ENCODE measurements around the gene RHBDD3. TPM values are rescaled to one million over a fixed set of nuclear protein-coding genes. Genes with fewer than 3 reads are reported as not detected.
A peak's percentile ranks its signal among the peaks of the same experiment; 100 is the strongest.

RHBDD3 gene
- polyA plus RNA-seq, 1 donor = 25.4 TPM

DNA sequence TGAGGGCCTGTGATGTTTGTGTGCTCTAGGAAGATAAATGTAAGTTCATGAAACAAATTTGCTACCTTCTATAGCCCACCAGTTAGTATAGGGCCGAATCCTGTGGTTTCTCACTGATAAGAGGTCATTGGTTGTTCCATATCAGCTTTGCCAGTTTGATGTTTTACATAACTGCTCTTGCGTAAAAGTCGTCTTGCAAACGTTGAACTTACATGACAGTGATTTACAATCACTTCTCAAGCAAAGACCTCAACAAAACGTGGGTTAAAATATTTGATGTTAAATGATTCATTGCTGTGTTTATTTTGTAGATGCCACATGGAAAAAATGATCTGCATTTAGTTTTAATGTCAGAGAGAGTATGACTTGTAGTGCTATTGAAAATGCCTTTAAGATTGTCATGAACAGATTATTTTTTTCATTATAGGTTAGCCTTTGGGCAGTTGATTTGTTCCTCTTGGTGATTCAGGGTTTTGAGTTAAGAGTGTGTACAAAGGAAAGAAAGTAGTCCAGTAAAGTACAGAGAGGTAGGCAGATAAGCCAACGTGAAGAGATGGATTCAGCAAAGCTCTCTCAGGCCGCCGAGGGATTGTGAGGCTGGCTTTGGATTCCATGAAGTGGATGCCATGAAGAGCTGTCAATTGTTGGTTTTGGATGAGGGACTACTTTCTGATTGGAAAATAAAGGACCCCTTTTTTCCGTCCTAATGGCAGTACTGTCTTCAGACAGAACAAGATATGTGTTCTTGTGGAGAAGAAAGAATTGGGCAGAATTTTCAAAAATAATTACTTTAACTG lies 2.9 kb upstream of the RHBDD3 start:
- no peak for DNase-seq

DNA sequence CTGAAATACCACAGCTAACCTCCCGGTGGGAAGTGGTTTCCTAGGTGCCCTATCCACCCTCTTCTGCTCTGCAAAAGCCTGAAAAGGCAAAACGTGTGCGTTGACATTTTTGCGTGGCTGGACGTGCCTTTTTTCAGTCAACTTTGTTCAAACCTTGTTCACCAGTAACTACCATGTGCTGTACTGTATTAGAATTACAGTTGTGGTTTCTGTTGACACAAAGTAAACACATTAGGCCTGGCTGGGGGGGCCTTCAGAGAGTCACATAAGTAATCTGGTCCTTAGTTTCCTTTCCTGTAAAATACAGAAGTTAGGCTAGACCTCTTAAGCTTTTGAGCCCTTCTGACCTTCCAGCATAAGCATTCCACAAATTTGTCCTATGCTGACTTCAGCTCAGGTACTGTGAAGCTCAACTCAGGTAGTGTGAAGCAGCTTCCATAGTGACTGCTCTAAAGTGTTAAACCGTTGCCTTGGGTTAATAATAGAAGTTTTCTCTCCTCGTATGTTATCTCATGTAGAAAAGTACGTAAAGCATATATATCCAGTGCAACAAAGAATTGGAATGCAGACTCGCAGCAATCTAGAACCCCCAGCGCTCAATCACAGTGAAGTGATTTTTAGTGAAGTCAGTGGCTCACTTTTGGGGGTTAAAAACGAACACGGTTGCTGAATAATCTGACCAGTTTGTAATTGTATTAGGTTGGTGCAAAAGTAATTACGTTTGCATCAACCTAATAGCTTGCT lies 2.1 kb upstream of the RHBDD3 start:
- DNase-seq = no peak

GRCh38 chr22:29269230-29269604 lies 1.4 kb upstream of the RHBDD3 start:
- no peak for DNase-seq

DNA sequence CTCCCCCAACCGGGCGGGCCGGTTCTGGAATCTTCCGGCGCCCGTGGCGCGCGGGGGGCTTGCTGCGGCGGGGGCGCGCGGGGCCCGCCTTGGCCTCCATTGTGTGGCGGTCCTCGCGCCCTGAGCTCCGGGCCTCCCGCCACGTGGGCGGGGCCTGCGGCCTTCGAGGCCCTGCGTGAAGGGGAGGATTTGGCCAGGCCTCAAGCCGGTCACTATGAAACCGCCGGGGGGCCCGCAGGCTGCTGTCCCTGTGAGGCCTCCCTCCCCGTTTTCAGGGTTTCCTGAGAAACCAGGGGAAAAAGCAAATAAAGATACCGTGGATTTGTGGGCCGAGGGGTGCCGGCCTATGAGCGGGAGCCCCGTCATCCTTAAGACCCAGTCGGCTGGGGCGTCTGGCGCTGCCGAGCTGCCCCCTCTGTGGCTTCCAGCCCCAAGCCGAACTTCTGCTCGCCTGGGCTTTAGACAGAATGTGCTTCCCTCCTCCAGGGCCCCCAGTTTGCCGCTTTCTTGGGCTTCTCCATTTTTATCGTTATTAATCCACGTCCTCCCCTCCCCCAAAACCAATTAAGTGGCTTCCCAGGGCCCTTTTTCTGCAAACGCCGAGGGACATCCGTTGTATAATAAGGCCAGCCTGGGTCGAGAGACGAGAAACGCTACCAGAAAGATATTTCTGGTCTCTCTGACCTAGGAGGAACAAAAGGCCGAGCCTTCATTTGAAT lies 889 bp upstream of the RHBDD3 start:
- DNase-seq = peak; percentile 40

DNA sequence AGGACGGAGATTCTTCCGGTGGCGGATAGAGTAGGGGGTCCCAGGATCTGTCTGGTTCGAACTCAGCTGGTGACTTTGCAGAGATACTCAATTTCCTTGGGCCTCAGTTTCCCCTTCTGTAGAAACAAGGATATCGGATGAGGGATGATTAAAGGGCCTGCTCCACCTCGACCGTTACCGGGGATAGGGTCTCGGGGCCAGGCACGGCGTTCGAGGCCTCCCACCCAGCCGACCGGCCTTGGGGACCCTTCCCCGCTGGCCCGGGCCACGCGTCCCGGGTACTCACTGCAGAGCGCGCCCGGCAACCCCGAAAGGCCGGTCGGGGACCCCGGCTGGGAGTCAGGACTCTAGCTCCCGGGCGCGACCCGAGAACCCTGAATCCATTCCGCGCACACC lies 321 bp downstream of the RHBDD3 start:
- no peak for DNase-seq

- DNase-seq = no peak
These were observed 968 bp downstream of the RHBDD3 start for GRCh38 chr22:29266564-29267461.

DNA sequence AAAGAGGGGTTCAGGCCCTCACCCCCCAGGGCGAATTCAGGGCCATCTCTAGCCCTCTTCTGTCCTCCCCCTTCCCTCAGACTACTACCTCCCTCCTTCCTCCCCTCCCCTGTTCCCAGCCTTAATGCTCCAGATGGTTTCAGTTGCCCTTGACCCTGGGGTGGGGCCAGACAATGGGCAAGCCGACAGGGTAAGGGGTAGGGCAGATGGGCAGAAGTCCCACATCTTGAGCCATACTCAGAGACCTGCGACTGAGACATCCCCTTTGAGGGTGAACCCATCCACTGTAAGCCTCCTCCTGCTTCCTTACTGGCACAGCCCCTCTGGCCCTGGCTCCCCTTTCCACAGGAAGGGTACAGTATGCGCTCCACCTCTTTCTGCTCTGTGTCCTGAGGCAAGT lies 1.9 kb downstream of the RHBDD3 start:
- no peak for DNase-seq

DNA sequence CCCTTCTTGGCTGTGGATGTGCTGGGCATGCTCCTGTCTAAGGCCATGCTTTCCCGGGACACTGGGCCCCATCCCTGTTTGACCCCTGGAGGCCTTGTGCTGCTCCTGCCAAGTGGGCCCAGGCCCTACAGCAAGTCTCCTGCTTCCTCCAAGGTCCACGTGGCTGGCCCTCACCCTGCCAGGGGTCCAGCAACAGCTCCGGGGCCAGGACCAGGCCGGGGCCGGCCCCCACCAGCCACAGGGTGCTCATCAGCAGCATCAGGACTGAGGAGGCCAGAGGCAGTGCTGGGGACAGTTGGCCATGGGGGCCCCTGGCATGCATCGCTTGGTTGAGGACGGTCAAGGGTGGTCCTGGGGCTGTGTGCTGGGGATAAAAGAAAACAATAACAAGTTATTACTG lies 2.5 kb downstream of the RHBDD3 start:
- DNase-seq = no peak

DNA sequence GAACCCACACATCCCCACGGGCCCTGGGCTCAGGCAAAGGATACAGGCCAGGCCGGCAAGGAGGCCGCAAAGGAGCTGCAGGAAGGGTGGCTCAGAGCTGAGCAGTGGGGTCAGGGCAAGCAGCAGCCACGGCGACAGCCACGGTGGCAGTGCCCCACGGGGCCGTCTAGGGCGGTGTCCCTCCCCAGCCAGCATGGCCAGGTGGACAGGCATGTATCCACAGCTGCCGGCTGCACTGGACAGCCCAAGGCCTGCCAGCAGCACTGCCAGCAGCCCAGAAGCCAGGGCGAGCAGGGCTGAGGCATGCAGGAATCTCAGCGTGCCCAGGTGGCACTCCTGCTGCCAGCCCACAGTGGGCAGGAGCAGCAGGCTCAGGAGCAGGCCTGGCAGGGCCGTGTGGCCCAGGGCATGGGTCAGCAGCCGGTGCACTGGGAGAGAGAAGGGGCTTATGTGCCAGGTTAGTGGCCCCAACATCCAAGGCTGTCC lies 3.9 kb downstream of the RHBDD3 start:
- no peak for DNase-seq

- DNase-seq = no peak
These were observed 7.0 kb downstream of the RHBDD3 start for GRCh38 chr22:29260601-29261315.

GRCh38 chr22:29260031-29260560 lies 7.7 kb downstream of the RHBDD3 start:
- no peak for DNase-seq

- DNase-seq = no peak
These were observed 8.4 kb downstream of the RHBDD3 start for GRCh38 chr22:29259253-29259899.

DNA sequence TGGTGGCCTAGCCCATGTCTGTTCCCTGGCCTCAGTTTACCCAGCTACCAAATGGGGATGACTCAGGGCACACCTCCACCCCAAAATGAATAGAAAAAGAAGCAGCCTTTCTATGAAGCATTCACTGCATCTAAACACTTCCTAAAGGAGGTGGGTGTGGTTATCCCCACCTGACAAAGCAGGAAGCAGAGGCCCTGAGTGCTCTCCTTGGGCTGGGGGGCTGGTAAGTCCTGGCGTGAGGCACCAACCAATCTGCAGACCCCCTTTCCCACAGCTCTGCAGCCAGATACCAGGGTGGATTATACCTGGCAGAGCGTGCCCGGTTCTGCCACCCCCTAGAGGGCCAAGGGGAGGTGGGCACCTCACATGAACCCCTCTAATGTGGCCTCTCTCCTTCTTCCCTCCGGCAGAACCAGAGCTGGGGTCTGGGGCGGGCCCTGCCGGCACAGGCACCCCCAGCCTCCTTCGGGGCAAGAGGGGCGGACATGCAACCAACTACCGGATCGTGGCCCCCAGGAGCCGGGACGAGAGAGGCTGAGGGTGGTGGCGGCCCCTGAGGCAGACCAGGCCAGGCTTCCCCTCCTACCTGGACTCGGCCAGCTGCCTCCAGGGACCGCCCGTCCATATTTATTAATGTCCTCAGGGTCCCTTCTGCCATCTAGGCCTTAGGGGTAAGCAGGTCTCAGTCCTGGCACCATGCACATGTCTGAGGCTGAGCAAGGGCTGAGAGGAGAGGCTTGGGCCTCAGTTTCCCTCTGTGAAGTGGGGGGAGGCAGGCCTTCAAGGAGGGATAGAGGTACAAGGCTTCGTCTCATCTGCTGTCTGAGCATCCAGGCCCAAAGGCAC lies 9.2 kb downstream of the RHBDD3 start:
- DNase-seq = no peak

DNA sequence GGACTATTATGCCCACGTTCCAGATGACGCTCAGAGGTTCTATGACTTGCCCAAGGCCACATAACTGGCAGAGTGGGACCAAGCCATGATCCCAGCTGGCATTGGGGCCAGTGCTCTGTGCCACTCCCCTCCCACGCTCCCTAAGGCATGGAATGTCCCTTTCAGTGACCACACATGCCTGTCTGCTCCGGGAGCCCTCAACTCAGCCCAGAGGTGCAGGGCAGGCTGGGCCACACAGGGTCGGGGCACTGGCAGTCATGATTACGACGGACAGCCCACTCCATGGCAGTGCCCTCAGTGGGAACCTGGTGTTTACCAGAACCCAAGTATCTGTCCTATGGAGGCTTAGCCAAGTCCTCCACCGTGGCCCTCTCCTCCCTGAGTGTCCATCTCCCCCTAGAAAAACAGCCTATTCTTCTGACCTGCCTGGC lies 10.0 kb downstream of the RHBDD3 start:
- DNase-seq = no peak

GRCh38 chr22:29256606-29257325 lies 11.0 kb downstream of the RHBDD3 start:
- DNase-seq = no peak

- no peak for DNase-seq
These were observed 12.6 kb downstream of the RHBDD3 start for GRCh38 chr22:29255064-29255621.

- no peak for DNase-seq
These were observed 13.5 kb downstream of the RHBDD3 start for GRCh38 chr22:29254286-29254660.

- DNase-seq = no peak
These were observed 14.1 kb downstream of the RHBDD3 start for GRCh38 chr22:29253561-29254285.

All from left kidney (tissue), 2 donors.